ENCODE results near the gene ELK3.

DNA sequence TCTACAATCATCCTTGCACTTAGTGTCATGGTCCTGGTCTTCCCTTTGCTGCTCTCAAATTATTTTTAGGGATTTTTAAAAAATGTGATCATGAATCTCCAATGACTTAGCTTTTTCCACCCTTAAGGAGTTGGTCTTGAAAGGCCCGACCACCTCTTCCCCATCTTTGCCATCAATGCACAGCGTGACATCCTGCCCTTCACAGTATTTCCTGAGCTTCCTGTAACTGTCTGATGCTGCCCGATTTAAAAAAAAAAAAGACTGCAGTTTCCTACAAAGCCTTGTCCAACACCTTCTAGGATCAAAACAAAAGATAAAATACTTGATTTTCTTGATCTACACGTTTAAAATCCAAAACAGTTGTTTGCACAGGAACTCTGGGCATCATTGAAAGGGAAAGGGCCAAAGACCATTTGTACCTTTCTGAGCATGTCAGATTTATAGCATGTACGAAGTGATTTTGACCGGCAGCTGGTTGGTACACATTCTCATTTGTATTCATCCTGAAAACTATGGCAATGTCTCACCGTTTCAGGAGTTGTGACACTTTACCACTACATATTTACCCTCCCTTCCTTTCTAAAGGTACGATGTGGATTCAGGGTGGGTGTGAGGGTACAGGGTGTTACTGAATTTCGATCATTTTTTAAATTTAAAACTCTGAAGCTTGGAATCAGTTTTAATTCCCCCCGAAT, 7.4 kb upstream of the ELK3 start:
- TF ChIP-seq, protein P1, sequence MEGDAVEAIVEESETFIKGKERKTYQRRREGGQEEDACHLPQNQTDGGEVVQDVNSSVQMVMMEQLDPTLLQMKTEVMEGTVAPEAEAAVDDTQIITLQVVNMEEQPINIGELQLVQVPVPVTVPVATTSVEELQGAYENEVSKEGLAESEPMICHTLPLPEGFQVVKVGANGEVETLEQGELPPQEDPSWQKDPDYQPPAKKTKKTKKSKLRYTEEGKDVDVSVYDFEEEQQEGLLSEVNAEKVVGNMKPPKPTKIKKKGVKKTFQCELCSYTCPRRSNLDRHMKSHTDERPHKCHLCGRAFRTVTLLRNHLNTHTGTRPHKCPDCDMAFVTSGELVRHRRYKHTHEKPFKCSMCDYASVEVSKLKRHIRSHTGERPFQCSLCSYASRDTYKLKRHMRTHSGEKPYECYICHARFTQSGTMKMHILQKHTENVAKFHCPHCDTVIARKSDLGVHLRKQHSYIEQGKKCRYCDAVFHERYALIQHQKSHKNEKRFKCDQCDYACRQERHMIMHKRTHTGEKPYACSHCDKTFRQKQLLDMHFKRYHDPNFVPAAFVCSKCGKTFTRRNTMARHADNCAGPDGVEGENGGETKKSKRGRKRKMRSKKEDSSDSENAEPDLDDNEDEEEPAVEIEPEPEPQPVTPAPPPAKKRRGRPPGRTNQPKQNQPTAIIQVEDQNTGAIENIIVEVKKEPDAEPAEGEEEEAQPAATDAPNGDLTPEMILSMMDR (IDR thresholded peaks at IDR 0.05) = no peak
- no peak for TF ChIP-seq POLR2A (IDR thresholded peaks at IDR 0.05)

Data from adrenal gland (tissue), 5 donors.